NCI-H1694 (cell line): Measurements from ENCODE around the gene TEX47.

Experiments
- DNase-seq: peaks from one replicate; lab custom pipeline; 2025; lab: John Stamatoyannopoulos, UW

TEX47 gene

GRCh38 chr7:88795553-88795952 lies at the start of gene TEX47:
Gene TEX47, minus strand, starts transcription at chr7:88795737. Its CDS starts 795 bp downstream, at chr7:88794942.
- no peak for DNase-seq

GRCh38 chr7:88845091-88845490 lies 49.6 kb upstream of the TEX47 start:
- DNase-seq = no peak

- DNase-seq = no peak
Measured at GRCh38 chr7:88842201-88842600, 46.7 kb upstream of the TEX47 start.

GRCh38 chr7:88835147-88835728 lies 39.7 kb upstream of the TEX47 start:
- peak; percentile 31 for DNase-seq

- no peak for DNase-seq
Measured at GRCh38 chr7:88826222-88826621, 30.7 kb upstream of the TEX47 start.

- DNase-seq = no peak
Measured at GRCh38 chr7:88818552-88818951, 23.0 kb upstream of the TEX47 start.

- DNase-seq = no peak
Measured at GRCh38 chr7:88806280-88807037, 10.9 kb upstream of the TEX47 start.

GRCh38 chr7:88801046-88801445 lies 5.5 kb upstream of the TEX47 start:
- no peak for DNase-seq

- DNase-seq = no peak
Measured at GRCh38 chr7:88792361-88792760, 3.2 kb downstream of the TEX47 start.

- DNase-seq = no peak
Measured at GRCh38 chr7:88791891-88792290, 3.6 kb downstream of the TEX47 start.

- DNase-seq = peak; percentile 20
Measured at GRCh38 chr7:88789480-88790064, 6.0 kb downstream of the TEX47 start.

GRCh38 chr7:88787777-88788176 lies 7.8 kb downstream of the TEX47 start:
- DNase-seq = no peak

GRCh38 chr7:88775838-88776237 lies 19.7 kb downstream of the TEX47 start:
- no peak for DNase-seq

GRCh38 chr7:88772776-88773175 lies 22.8 kb downstream of the TEX47 start:
- no peak for DNase-seq

GRCh38 chr7:88771417-88771816 lies 24.1 kb downstream of the TEX47 start:
- DNase-seq = no peak

GRCh38 chr7:88761779-88762178 lies 33.8 kb downstream of the TEX47 start:
- no peak for DNase-seq

- no peak for DNase-seq
Measured at GRCh38 chr7:88760136-88760515, 35.4 kb downstream of the TEX47 start.

- DNase-seq = no peak
Measured at GRCh38 chr7:88759230-88760135, 36.1 kb downstream of the TEX47 start, which contains the start of gene ZNF804B. Gene ZNF804B, plus strand, starts transcription at chr7:88759700. Its CDS starts 277 bp downstream, at chr7:88759977.

- DNase-seq = peak; percentile 3
Measured at GRCh38 chr7:88758381-88759229, 36.9 kb downstream of the TEX47 start.

GRCh38 chr7:88757371-88757770 lies 38.2 kb downstream of the TEX47 start:
- DNase-seq = no peak

GRCh38 chr7:88756802-88757201 lies 38.7 kb downstream of the TEX47 start:
- DNase-seq = no peak
